HG02840 (cell line): ENCODE measurements around the gene GALNT9.

Source experiments
- ATAC-seq: cut with Tn5 transposase; IDR thresholded peaks from one replicate; pipeline ENCODE4 v1.9.1; 2021; ENCODE audit warnings: mild to moderate bottlenecking, moderate library complexity, moderate number of reproducible peaks; ENCODE audit not compliant: unreplicated experiment, low FRiP score

GALNT9 gene

DNA sequence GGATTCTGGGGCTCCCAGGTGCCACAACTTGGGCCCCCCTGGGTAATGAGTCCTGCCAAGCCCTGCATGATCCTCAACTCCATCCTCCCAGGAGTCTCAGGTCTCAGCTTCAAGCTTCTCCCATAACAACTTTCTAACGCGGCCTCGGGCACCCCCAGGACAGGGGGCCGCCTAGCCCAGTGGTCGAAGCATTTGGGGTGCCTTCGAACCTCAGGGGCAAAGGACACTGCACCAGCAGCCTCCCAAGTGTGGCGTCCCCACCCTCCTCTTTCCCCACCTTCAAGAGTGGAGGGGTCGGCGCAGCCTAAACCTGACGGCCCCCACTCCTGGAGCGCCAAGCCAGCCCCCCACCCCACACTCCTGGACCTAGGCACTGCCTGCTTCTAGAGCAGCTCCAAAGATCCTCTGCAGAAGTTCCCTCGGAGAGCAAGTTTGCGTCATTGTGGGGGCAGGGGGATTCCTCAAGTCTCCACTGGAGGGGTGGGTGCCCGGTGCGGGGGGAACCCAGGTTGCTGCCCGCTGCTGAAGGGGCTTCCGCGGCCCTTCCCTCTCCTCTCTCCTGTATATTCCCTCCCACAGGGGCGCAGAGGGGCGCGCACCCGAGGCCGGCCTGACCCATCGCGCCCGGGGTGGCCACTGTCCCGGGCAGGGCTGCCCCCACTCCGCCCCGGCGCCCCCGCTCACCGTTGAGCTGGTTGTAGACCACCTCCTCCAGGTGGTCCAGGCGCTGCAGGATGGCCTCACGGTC is 933 bp downstream of the GALNT9 start:
- ATAC-seq: no peak

DNA sequence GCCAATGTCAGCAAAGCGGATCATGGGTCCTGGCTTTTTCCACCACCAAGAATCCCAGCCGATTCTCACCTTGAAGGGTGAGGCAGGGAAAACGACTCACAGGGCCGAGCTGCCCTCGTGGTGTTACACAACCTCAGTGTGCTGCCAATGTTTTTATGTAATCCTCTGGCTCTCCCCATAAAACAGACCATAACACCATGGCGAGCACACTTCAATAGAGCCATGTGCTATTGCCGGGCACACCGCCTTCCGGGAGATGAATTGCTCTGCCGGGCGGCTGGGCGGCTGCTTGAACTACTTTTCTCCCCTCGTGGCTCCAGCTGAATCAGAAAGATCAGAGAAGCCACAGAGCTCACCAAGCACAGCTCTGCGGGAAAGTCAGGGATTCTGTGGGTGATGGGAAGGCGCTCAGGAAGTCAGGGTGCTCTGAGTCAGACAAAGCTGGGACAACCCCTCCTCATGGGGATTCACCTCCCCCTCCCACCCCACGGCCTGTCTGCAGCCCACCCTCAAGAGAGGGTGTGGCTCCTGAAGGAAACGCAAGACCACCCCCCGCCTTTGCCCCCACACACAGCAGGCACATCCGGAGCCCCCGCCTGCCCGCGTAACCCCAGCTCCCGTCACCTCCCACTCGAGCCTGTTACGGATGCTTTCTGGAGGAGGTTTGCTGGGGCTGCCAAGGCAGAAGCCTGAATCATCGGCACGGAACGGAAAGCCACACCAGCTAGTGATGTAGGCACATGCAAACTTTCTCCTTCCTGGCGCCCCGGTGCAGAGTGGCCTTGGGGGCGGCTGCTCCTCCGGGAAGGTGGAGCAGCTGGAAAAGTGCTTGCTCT is 1.8 kb downstream of the GALNT9 start:
- no peak for ATAC-seq

DNA sequence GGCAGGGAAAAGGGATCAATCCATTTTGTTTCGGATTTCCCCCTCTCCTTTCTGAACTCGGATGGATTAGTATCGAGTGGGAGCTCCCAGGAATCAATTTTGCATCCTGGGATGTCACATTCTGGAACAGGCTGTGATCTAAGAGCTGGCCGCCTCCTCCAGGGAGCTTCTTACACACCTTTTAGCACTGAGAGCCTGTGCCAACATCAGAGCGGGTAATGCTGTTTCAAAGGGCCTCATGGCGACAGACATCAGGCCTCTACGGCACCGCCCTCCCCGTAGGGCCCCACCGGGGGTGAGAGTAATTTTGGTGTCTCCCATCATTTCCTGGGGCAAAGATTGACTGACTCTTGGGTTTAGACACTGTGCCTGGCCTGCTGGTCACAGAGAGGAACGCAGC is 2.7 kb downstream of the GALNT9 start:
- no peak for ATAC-seq

DNA sequence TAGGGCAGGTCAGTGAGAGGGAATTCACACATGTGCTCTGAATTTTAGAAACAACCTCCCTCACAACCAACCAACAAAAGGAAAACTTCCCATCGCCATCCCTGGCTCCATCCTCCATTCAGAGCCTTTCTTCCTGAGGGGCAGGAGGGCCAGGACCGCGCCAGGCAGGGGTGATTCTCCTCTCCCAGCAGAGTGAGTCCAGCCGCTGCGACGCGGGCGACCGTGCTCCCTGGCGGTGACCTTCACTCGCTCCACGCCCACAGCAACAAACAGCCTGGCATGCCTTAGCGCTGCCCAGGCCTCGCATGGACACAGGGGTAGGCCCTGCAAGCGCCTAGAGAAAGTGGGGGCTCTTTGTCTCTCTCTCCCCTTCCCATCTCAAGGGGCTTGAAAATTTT is 3.7 kb downstream of the GALNT9 start:
- ATAC-seq: no peak

DNA sequence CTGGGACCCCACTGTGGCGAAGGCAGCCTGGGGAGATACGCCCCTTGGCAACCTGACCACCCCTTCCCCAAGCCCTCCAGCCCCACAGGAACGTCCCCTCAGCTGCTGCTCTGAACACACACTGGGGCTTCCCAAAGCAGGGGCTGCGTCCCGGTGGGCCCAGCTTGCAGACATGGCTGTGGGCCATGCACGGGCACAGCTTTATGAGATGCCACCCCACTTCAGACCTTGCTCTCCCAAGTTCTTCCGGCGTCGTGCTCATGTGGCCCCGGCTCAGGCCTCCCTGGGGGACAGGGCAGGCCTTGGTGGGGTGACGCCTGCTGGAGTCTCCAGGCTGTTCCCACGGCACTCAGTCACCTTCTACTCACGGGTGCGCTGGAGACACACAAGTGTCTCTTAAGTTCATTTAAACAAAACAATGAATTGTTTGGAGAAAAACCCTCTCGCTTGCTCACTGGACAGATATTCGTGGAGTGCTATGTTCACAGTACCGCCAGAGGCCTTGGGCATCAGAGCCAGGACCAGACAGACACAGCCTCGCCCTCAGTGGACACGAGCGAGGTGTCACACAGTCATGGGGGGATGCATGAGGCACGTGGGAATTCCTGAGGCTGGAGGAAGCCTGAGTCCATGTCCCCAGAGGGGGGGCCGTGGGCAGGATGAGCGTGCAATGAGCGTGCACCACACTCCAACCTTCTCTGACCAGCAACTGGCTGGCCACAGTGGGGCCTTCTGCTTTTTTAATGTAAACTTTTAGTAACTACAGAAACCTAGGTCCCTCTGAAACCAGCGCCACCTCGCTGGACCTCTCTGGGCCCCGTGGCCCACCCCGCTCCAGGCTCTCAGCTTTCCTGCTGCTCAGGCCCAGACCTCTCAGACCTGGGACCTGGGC is 4.3 kb downstream of the GALNT9 start:
- no peak for ATAC-seq

DNA sequence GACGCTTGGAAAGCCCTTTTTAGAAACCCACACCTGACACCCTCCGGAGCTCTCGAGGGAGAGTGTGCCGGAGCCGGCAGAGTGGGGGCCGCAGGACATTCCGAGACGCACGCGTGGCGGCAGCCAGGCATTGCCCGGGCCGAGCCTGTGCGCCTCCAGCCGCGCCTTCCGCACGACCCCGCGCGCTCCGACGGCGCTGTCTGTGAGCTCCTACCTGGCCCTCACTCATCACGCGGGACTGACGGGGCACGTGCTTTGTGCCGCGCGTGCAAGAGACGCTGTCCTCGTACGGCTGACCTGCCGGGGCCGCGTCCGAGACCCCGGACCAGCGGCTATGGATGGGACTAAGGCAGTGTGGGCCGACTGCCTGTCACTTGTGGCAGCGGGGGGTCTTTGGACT is 5.2 kb downstream of the GALNT9 start:
- ATAC-seq: no peak

GRCh38 chr12:132323171-132324010 is 6.0 kb downstream of the GALNT9 start:
- no peak for ATAC-seq

GRCh38 chr12:132322206-132323132 is 6.9 kb downstream of the GALNT9 start:
- ATAC-seq: no peak

GRCh38 chr12:132321321-132322118 is 7.9 kb downstream of the GALNT9 start:
- ATAC-seq: no peak

GRCh38 chr12:132320767-132321211 is 8.6 kb downstream of the GALNT9 start:
- ATAC-seq: no peak

DNA sequence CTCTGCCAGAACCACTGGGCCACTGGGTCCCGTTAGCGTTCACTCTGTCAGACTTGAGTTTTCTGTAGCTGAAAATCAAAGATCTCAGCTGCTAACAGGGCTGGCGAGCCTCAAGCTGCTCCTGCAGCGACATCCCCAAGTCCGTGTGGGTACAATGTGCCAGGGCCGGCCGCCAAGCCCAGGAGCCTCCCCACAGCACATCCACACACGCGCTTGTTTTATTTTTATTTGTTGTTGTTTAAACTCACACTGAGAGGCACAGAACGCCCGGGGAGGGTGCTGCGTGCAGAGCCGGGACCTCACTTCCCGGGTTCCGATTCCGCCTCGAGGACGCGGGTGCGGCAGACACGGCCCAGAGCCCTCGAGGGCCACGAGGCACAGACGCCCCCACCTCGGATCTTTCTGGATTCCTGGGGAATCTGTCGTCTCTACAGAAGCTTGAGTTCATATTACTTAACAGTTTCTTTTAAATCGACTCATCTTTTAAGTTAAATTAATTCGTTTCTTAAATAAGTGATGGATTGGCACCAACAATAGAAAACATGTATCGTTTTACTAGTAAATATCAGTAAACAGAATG is 9.3 kb downstream of the GALNT9 start:
- no peak for ATAC-seq

DNA sequence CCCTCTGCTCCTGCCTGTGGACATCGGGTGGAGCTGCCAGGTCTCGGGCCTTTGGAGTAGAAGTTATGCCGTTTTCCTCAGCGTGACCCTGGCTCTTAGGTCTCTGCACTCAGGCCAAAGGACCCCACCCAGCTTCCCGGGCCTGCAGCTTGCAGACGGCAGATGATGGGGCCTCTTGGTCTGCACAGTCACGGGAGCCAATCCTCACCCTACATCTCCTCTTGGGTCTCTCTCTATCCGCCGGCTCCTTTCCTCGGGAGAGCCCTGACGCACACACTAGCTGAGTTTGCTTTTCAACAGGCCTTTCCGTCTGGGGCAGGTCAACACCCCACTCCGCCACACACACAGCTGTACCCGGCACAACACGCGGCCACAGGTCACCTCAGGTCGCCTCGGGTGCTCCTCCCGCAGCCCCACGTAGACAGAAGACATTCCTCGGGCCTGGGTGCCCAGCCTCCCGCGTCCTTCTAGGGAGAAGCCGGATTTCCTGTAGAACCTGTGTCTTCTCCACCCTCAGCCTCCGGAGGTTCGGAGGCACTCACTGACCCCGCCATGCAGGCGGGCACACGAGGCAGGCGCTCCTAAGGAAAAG is 9.9 kb downstream of the GALNT9 start:
- ATAC-seq: no peak

DNA sequence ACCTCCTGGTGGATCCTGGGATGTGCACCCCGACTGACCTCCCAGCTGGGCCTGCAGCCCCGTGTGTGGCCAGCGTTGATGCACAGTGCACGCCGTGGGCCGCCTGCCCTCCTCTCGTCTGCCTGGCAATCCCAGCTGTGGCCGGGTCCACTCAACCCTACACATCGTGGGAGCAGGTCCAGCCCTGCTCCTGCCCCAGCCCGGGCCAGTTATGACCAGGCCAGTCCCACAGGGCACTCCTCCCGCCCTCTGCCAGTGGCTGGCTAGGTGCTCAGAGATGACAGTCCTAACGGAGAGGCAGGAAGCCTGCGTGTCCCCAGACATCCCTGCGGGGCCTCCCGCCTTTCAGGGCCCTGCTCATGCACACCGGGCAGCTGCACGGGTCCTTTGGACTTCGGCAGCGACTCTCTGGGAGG is 10.8 kb downstream of the GALNT9 start:
- no peak for ATAC-seq

DNA sequence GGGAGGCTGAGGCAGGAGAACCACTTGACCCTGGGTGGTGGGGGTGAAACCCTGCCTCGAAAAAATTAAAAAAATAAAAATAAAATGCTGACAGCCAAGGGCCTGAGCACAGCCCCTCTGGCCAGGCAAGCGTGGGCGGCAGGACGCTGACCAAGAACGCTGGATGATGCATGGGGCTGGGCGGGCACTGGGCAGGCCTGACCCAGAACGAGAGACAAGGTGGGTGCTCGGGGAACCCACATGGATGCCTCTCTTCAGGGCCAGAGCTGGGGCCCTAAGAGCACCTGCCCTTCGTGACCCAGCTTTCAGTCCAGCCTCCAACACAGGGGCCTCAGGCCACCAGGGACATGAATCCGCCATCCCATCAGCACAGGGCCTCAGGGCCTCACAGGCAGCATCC is 11.3 kb downstream of the GALNT9 start:
- ATAC-seq: no peak

- no peak for ATAC-seq
These were observed 12.0 kb downstream of the GALNT9 start for GRCh38 chr12:132317233-132317938.

DNA sequence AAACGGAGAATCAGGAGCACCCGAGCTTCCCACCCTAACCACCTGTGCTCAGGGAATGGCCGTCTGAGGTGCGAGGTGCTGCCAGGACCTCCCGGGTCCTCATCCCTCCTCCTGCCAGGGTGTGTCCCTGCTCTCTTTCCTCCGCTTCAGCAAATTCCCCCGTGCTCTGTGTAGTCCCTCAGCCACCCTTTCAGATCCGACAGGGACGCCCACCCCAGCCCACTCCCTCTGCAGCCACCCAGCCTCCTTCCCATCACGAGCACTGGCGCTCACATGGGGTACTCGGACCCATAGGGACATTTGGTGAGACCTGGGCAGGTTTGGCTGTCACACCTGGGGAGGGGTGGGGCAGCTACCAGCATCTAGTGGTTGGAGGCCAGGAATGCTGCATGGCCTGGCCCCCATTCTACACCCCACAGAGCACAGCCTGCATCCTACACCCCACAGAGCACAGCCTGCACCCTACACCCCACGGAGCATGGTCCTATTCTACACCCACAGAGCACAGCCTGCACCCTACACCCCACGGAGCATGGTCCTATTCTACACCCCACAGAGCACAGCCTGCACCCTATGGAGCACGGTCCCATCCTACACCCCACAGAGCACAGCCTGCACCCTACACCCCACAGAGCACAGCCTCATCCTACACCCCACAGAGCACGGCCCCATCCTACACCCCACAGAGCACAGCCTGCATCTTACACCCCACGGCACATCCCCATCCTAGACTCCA is 12.7 kb downstream of the GALNT9 start:
- no peak for ATAC-seq
